Peyer's patch (tissue), 4 donors: ENCODE measurements around the gene LILRA5. TPM values are rescaled to one million over a fixed set of nuclear protein-coding genes. Genes with fewer than 3 reads are reported as not detected.
A peak's percentile ranks its signal among the peaks of the same experiment; 100 is the strongest.

ENCODE experiments used
- DNase-seq, 3 donors: peaks; one replicate each; pipeline ENCODE4 v3.0.0-alpha.2; 2017 to 2019
- H3K27ac ChIP-seq, 4 donors: fragments of 200-600 bp; sonication (generic); one replicate each; pipeline ENCODE4 v1.5.1; 2016 to 2019
- H3K27me3 ChIP-seq, 2 donors: fragments of 200-600 bp; sonication (generic); one replicate each; pipeline ENCODE4 v1.5.1; 2019
- H3K36me3 ChIP-seq, 3 donors: fragments of 200-600 bp; sonication (generic); one replicate each; pipeline ENCODE4 v1.5.1; 2016 to 2019
- H3K4me1 ChIP-seq, 4 donors: fragments of 200-600 bp; sonication (generic); one replicate each; pipeline ENCODE4 v1.5.1; 2016 to 2019
- H3K4me3 ChIP-seq, 4 donors: fragments of 200-600 bp; sonication (generic); 1 replicate in 3 of 4; 2 replicates in 1 of 4; pipeline ENCODE4 v1.5.1; 2016 to 2019; ENCODE audit warnings: mild to moderate bottlenecking in 1 of 4
- H3K9me3 ChIP-seq, 4 donors: fragments of 200-600 bp; sonication (generic); one replicate each; pipeline ENCODE4 v1.5.1; 2016 to 2019; ENCODE audit warnings: mild to moderate bottlenecking in 1 of 4
- CTCF ChIP-seq, 6 experiments: fragments of 450-650 bp in 4 of 6; fragments of 200-600 bp in 2 of 6; sonication (generic) in 1 of 6; IDR thresholded peaks; one replicate each; pipeline ENCODE4 v1.5.1; 2017 to 2019; ENCODE audit warnings: antibody characterized with exemption in 6 of 6, mild to moderate bottlenecking in 3 of 6, moderate library complexity in 1 of 6
- POLR2A ChIP-seq, 2 donors: fragments of 450-650 bp; IDR thresholded peaks; one replicate each; pipeline ENCODE4 v1.5.1; 2017; ENCODE audit warnings: antibody characterized with exemption in 2 of 2, mild to moderate bottlenecking in 2 of 2, moderate library complexity in 2 of 2
- small RNA-seq, 2 donors: library from RNA; depleted of rRNA; stranded (forward); fragments of <200 nt; gene quantifications; one replicate each; pipeline ENCODE3, GENCODE V24; 2016
- total RNA-seq, 4 donors: library from RNA; depleted of rRNA; stranded (reverse); fragments of >200 nt; gene quantifications; one replicate each; pipeline ENCODE4 v1.1.0, GENCODE V29; 2016

Gene LILRA5
- total RNA-seq, 4 donors from 2014 or later, result 1.9 to 4.1 TPM; not detected in 2

GRCh38 chr19:54266133-54266532 is 46.8 kb downstream of the LILRA5 start:
- Histone ChIP-seq H3K36me3 (no peaks in the 10 kb centered on the region), H3K27ac (no peak overlapping the region), H3K9me3 (no peaks in the 10 kb centered on the region), H3K4me1 (no peaks in the 10 kb centered on the region), H3K4me3 (no peak overlapping the region), H3K27me3 (no peaks in the 10 kb centered on the region)
- peak; percentile 76 to 92 (median 78) for DNase-seq
- TF ChIP-seq CTCF (IDR thresholded peaks at IDR 0.05) (peak in 5 of 6 experiments; percentile 38 to 67 (median 58)), POLR2A (IDR thresholded peaks at IDR 0.05) (no peak)

GRCh38 chr19:54262470-54262869 is 50.5 kb downstream of the LILRA5 start:
- TF ChIP-seq CTCF (IDR thresholded peaks at IDR 0.05), result no peak
- TF ChIP-seq POLR2A (IDR thresholded peaks at IDR 0.05), result no peak
- DNase-seq, result no peak
- no peaks in the 10 kb centered on the region for H3K9me3 ChIP-seq
- H3K36me3 ChIP-seq, result no peaks in the 10 kb centered on the region
- H3K4me1 ChIP-seq, result no peaks in the 10 kb centered on the region
- no peak overlapping the region for H3K4me3 ChIP-seq
- H3K27ac ChIP-seq, result no peak overlapping the region
- H3K27me3 ChIP-seq, result no peaks in the 10 kb centered on the region

- no peaks in the 10 kb centered on the region for H3K36me3 ChIP-seq
- TF ChIP-seq CTCF (IDR thresholded peaks at IDR 0.05), result no peak
- no peaks in the 10 kb centered on the region for H3K4me1 ChIP-seq
- H3K4me3 ChIP-seq, result no peak overlapping the region
- no peak overlapping the region for H3K27ac ChIP-seq
- H3K9me3 ChIP-seq, result no peaks in the 10 kb centered on the region
- peak in 1 of 3 donors; percentile 37 for DNase-seq
- H3K27me3 ChIP-seq, result no peaks in the 10 kb centered on the region
Measured at GRCh38 chr19:54262066-54262465, 50.9 kb downstream of the LILRA5 start.

GRCh38 chr19:54257116-54257480 is 55.9 kb downstream of the LILRA5 start, which contains the start of gene LILRB5:
Gene LILRB5 (minus strand): TSS chr19:54257273. CDS start chr19:54257193, 80 bp downstream.
- Histone ChIP-seq H3K36me3 (no peaks in the 10 kb centered on the region), H3K9me3 (no peaks in the 10 kb centered on the region), H3K27ac (no peak within 1 kb of the TSS), H3K27me3 (no peaks in the 10 kb centered on the region), H3K4me1 (no peaks in the 10 kb centered on the region), H3K4me3 (peak within 1 kb of the TSS in 1 of 4 donors; percentile 15)
- DNase-seq, result peak in 1 of 3 donors; percentile 46
- no peak for TF ChIP-seq POLR2A (IDR thresholded peaks at IDR 0.05)
- no peak for TF ChIP-seq CTCF (IDR thresholded peaks at IDR 0.05)

Small RNA genes within 50 kb of the gene (small RNA-seq; reads per million reads assigned to genes)
- gene AC245884.12, result 0 reads per million in 2 donors
- 0 reads per million in 2 donors for gene MIR4752
- gene RNU6-1307P, result 0 reads per million in 2 donors

Other genes with a start within 250 kb of the LILRA5 start
- gene VSTM1, start 249.3 kb downstream of the LILRA5 start, total RNA-seq, result not detected
- gene TARM1, start 231.8 kb downstream of the LILRA5 start, total RNA-seq, result not detected
- gene OSCAR, start 212.4 kb downstream of the LILRA5 start, total RNA-seq, result 1 to 10 TPM in 1 of 4 donors, under 1 TPM in 1, not detected in 2; 0.70 to 1.7 TPM
- gene NDUFA3, start 210.3 kb downstream of the LILRA5 start, total RNA-seq, result 100 to 1,000 TPM in 1 of 4 donors, 10 to 100 TPM in 3; 40.6 to 156 (median 45.7) TPM
- gene TFPT, start 197.5 kb downstream of the LILRA5 start, total RNA-seq, result 10 to 100 TPM in 2 of 4 donors, 1 to 10 TPM in 2; 9.3 to 15.7 (median 10.6) TPM
- 10 to 100 TPM; 23.3 to 75.1 (median 41.4) TPM for gene PRPF31, start 197.4 kb downstream of the LILRA5 start, total RNA-seq
- gene CNOT3, start 175.4 kb downstream of the LILRA5 start, total RNA-seq, result 10 to 100 TPM; 26.1 to 99.9 (median 38.9) TPM
- gene LENG1, start 153.4 kb downstream of the LILRA5 start, total RNA-seq, result 10 to 100 TPM in 2 of 4 donors, 1 to 10 TPM in 2; 2.9 to 28.9 (median 6.8) TPM
- gene TMC4, start 140.0 kb downstream of the LILRA5 start, total RNA-seq, result 100 to 1,000 TPM in 3 of 4 donors, 10 to 100 TPM in 1; 38.0 to 281 (median 232) TPM
- gene MBOAT7, start 123.6 kb downstream of the LILRA5 start, total RNA-seq, result 100 to 1,000 TPM in 3 of 4 donors, 10 to 100 TPM in 1; 85.8 to 370 (median 245) TPM
- gene TSEN34, start 121.9 kb downstream of the LILRA5 start, total RNA-seq, result 10 to 100 TPM; 29.7 to 50.4 (median 42.2) TPM
- 1,000 to 10,000 TPM in 2 of 4 donors, 100 to 1,000 TPM in 2; 712 to 1,604 (median 941) TPM for gene RPS9, start 112.3 kb downstream of the LILRA5 start, total RNA-seq
- 10 to 100 TPM in 1 of 4 donors, 1 to 10 TPM in 2, not detected in 1; 3.1 to 16.5 (median 5.6) TPM for gene LILRB3, start 90.2 kb downstream of the LILRA5 start, total RNA-seq
- gene LILRA6, start 70.4 kb downstream of the LILRA5 start, total RNA-seq, result 1 to 10 TPM in 2 of 4 donors, not detected in 2; 1.1 to 1.5 TPM
- 10 to 100 TPM in 2 of 4 donors, 1 to 10 TPM in 2; 6.1 to 17.6 (median 9.7) TPM for gene LILRB5, start 55.9 kb downstream of the LILRA5 start, total RNA-seq
- 10 to 100 TPM in 1 of 4 donors, 1 to 10 TPM in 1, under 1 TPM in 2; 0.53 to 11.6 (median 1.6) TPM for gene LILRB2, start 32.1 kb downstream of the LILRA5 start, total RNA-seq
- not detected for gene LILRA4, start 26.0 kb upstream of the LILRA5 start, total RNA-seq
- gene LAIR1, start 51.8 kb upstream of the LILRA5 start, total RNA-seq, result 10 to 100 TPM in 2 of 4 donors, 1 to 10 TPM in 2; 2.6 to 51.2 (median 10.0) TPM
- gene TTYH1, start 102.3 kb upstream of the LILRA5 start, total RNA-seq, result under 1 TPM in 1 of 4 donors, not detected in 3; 0.35 TPM
- gene LENG8, start 136.0 kb upstream of the LILRA5 start, total RNA-seq, result 100 to 1,000 TPM; 154 to 481 (median 360) TPM
- gene LENG9, start 150.6 kb upstream of the LILRA5 start, total RNA-seq, result 10 to 100 TPM; 11.0 to 18.9 (median 15.8) TPM
- 100 to 1,000 TPM in 1 of 4 donors, 10 to 100 TPM in 3; 38.0 to 133 (median 94.1) TPM for gene CDC42EP5, start 160.1 kb upstream of the LILRA5 start, total RNA-seq
- not detected for gene LAIR2, start 189.7 kb upstream of the LILRA5 start, total RNA-seq